NB4 (cell line): ENCODE measurements around the gene KPNA3.

Experiments
- CTCF ChIP-seq: IDR thresholded peaks from one replicate; pipeline ENCODE4 v1.5.1; 2012; ENCODE audit warnings: low read depth, low read length
- MAX ChIP-seq: IDR thresholded peaks from 2 replicates; pipeline ENCODE4 v1.6.1; 2011; ENCODE audit warnings: low read depth, low read length
- MYC ChIP-seq: IDR thresholded peaks from 2 replicates; pipeline ENCODE4 v1.6.1; 2011; ENCODE audit warnings: low read depth, low read length
- POLR2A ChIP-seq: IDR thresholded peaks from 2 replicates; pipeline ENCODE4 v1.6.1; 2011; ENCODE audit warnings: mild to moderate bottlenecking; ENCODE audit not compliant: insufficient read length; ENCODE audit errors: extremely low read depth

- TF ChIP-seq CTCF = no peak
- no peak for TF ChIP-seq POLR2A
- TF ChIP-seq MAX = no peak
- no peak for TF ChIP-seq MYC
Measured at GRCh38 chr13:49655906-49656305, 136.6 kb downstream of the KPNA3 start.
